Renal pelvis (tissue), 4 donors: ENCODE results near the gene DUS3L. TPM values are rescaled to one million over a fixed set of nuclear protein-coding genes. Genes with fewer than 3 reads are reported as not detected.
A peak's percentile ranks its signal among the peaks of the same experiment; 100 is the strongest.

Experiments
- DNase-seq: peaks from one replicate; pipeline ENCODE4 v3.0.0-alpha.2; 2013
- polyA plus RNA-seq, 3 donors: library from polyadenylated mRNA; unstranded; fragments of 120-200 nt; gene quantifications; one replicate each; pipeline ENCODE4 v1.2.1, GENCODE V29; 2013; ENCODE audit not compliant: insufficient read length in 3 of 3

The DUS3L gene
- polyA plus RNA-seq, 3 donors = 24.9 to 45.1 (median 32.4) TPM

DNA sequence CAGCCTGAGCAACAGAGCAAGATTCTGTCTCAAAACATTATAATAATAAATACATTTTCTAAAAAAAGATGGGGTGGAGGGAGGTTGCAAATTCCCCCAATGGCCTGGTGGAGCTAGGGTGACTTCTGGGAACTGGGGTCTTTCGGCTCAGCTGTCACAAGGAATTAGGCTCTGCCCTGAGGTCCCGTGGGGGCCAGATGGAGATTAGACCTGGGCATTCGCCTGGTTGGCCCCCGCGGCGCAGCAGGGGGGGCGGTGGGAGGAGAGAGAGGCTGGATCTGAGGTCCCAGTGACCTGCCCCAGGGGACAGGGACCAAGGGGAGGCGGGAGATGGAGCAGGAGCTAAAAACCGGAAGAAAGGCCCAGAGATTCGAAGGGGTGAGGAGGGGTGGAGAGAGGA is 33.8 kb upstream of the DUS3L start:
- no peak for DNase-seq

DNA sequence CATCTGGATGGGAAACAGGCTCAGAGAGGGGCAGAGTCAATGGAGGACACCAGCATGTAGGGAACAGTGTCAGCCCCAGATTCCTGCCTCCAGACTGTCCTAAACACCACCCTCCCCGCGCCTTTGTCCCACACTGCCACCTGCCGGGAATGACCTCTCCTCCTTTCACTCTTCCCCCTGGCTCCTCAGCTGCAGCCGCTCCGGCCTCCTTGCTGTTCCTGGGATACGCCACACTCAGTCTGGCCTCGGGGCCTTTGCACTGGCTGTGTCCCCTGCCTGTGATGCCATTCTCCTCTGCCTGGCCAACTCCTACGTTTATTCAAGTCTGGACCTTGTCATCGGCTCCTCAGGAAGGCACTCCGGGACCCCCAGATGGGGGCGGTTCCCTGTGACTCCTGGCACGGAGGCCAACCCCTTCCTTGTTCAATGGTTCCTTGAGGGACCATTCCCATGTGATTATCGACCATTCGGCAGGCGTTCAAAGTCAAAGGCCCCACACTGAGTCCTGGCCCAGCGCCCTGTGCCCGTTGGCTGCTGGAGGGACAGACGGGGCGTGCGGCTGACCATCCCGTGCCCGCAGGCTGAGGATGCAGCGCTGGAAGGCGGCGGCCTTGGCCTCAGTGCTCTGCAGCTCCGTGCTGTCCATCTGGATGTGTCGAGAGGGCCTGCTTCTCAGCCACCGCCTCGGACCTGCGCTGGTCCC is 32.8 kb upstream of the DUS3L start:
- no peak for DNase-seq

DNA sequence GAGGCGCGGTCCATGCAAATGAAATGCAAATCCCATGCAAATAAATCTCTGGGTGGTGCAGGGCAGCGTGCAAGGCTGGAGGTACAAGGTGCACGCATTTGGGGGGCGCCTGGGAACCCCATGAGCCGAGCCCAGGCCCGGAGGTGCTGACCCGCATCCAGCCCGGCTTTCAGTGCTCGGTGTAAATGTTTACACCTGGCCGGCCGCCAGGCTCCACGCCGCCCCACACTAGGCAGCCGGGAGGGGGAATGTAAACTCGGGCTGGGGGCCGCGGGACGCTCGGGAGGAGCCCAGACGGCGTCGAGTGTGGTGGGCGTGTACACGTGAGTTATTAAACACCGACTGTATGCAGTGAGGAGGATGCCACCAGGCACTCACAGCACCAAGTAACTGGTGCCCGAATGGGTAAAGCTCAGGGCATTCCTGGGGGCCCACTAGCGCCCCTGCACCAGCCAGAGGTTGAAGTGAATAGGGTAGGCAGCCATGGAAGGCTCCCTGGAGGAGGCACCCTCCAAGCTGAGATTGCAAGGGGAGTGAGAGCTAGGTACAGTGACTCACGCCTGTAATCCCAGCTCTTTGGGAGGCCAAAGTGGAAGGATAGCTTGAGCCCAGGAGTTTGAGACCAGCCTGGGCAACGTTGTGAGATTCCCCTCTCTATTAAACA is 31.4 kb upstream of the DUS3L start:
- DNase-seq = no peak

DNA sequence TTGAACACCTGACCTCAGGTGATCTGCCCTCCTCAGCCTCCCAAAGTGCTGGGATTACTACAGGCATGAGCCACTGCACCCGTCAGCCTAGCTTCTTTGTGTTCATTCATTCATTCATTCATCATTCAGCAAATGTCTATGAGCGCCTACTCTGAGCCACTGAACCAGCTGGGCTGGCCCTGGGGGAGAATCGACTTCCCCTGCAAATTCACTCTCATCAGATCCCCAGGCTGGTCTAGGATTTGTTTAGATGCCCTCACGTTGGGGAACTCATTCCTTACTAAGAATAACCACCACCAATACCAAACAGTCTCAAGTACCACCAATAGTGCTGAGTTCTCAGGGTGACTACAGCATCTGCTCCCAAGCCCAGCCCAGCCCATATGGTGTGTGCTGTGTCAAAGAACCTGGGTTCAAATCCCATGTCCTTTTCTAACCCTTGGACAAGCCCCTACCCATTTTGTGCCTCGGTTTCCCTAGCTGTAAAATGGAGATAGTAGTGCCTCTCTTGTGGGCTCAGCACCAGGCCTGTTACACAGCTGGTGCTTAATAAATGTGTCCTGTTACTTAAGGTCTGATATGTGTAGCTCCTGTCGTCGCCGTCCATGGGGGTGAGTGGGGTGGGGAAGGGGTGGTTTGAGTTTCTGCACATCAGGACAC is 30.7 kb upstream of the DUS3L start:
- no peak for DNase-seq

DNA sequence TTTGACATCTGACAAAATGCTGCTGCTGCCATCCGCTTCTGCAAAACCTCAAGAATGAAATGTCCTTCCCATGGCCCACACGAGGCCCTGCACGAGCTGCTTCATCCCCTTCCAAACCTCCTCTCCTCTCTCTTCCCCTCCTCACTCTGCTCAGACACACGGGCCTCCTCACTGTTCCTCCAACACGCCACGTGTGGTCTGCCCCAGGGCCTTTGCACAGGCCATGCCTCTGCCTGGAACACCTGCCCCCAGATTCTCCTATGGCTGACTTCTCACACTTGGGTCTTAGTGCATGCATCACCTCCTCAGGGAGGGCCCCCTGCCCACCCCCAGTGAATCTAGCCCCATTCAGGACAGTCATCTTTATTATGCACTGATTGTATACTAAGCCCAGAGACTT is 29.8 kb upstream of the DUS3L start:
- no peak for DNase-seq

DNA sequence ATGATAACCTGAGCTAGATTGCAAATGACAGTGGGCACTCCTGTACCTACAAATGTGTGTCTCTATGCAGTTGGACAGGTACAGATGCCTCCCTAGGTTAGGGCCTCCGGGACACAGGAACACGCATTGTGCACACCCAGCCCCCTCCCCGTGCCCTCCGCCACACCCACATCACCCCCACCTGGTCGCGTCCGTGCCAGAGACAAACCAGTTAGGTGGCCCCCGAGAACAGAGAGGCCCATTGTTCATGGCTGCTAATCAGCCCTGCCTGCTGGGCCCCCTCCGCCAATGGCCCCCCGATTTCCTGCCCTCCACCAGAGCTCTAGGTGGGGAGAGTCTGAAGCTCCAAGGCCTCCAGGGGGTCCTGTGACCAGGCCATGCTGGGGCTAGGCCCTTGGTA is 27.6 kb upstream of the DUS3L start:
- DNase-seq = no peak

DNA sequence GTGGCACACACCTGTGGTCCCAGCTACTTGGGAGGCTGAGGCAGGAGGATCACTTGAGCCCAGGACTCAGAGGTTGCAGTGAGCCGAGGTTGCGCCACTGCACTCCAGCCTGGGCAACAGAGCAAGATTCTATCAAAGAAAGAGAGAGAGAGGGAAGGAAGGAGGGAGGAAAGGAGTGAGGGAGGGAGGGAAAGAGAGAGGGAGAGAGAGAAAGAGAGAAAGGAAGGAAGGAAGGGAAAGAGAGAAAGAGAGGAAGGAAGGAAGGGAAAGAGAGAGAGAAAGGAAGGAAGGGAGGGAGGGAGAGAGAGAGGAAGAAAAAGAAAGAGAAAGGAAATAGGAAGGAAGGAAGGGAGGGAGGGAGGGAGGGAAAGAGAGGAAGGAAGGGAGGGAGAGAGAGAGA is 26.3 kb upstream of the DUS3L start:
- DNase-seq = no peak

DNA sequence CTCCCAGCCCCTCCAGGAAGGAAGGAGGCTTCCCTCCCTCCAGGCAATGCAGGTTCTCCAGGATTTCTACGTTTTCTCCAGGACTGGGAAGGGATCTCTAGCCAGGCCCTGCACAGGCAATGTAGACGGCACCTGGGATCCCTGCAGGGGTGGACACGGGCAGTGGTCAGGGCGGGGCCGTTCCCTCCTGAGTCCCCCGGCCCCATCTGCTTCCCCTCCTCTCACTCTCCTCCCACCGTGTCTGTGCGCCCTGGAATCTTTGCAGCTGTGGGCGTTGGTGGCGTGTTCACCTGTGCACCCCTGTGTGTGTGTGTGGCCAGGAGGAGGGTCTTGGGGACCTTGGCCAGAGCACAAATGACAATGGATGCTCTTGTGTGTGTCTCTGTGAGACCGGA is 23.9 kb upstream of the DUS3L start:
- DNase-seq = no peak

DNA sequence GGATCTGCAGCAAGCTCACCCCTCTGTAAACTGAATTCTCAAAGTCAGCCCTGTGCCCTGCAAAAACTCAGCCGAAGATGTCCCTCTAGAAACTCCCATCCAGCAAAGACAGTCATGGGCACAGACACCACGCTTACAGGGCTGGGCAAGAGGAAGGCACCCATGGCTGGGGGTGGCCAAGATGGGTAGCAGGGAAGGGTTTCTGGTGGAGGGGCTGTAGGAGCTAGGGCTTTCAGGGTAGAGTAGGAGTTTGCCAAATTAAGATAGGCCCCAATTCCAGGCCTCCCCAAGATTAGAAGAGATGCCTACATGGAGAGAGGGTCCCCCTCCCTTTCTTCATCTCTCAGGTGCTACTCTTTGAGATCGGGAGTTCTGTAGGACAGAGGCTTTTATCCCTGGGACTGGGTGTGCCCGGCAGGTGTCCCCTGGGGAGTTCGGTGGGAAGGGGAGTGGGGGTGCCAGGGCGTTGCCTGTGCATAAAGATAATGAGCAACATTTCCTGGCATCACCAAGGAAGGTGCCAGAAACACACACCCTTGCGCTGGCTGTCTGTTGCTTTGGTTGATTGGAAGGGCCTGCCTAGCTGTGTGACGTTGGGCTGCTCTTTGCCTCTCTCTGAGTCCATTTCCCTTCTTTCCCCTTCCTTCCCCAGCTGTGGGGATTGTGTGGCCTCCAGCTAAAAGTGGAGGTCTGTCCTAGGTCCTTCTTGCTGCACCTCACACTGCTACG is 23.3 kb upstream of the DUS3L start:
- DNase-seq = no peak

DNA sequence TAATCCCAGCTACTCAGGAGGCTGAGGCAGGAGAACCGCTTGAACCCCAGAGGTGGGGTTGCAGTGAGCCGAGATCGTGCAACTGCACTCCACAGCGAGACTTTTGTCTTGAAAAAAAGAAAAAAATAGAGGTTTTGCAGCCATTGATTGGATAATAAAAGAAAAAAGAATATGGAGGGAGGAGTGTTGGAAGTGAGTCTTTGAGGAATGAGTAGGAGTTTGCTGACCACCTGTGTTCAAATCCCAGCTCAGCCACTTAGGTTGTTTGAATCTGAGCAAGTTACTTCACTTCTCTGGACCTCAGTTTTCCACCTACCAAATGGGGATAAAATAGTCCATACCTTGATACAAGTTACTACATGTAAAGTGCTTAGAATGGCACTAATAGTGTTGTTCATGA is 20.2 kb upstream of the DUS3L start:
- no peak for DNase-seq

DNA sequence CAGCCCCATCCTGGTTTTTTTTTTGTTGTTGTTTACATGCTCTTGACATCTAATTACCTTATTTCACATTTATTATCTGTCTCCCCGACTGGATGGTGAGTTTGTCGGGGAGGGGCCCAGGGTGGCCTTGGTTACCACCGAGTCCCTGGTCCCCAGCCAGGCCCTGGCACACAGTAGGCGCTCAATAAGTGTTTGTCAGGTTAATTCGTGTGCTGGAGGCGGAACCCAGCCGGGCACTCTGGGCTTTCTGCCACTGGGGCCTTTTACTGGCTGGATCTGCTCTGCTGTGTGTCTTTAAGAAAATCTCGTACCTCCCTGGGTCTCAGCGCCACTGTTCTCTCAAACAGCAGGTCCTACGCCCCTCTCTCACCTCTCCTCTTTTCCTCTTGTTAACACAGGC is 18.5 kb upstream of the DUS3L start:
- DNase-seq = no peak

DNA sequence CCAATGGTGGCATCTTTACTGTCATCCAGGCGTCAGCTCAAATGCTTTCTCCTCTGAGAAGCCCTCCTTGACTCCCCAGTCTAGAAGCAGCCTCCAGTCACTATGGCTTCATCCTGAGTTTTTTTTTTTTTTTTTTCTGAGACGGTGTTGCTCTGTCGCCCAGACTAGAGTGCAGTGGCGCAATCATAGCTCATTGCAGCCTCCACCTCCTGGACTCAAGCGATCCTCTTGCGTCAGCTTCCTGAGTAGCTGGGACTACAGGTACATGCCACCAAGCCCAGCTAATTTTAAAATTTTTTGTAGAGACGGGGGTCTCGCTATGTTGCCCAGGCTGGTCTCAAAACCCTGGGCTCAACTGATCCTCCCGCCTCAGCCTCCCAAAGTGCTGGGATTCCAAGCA is 18.1 kb upstream of the DUS3L start:
- DNase-seq = no peak

DNA sequence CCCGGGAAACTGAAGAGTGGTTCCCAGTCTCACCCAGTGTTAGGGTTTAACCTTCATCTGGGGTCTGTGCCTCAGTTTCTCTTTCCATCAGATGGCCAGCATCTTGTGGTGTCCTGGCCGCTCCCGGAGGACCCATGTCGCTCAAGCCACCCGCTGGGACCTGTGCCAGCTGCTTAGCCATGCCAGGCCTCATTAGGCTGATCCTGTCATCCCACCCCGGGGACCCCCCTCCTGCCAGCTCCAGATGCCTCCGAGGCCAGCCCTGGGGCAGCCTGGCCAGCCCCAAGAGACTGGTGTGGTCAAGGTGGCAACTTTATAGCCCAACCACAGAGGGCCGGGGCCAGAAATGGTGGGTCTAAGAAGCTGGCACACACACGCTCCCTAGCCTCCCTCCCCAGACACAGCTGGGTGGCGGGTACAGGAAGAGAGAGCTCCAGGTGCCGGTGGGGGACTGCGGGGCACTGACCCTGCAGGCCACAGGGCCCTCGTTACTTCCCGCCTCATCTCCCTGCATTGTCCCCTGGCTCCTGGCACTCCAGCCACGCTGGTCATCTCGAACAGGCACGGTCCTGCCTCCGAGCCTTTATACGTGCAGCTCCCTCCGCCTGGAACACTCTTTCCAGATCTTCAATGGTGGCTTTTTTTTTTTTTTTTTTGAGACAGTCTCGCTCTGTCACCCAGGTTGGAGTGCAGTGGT is 17.3 kb upstream of the DUS3L start:
- DNase-seq = no peak

DNA sequence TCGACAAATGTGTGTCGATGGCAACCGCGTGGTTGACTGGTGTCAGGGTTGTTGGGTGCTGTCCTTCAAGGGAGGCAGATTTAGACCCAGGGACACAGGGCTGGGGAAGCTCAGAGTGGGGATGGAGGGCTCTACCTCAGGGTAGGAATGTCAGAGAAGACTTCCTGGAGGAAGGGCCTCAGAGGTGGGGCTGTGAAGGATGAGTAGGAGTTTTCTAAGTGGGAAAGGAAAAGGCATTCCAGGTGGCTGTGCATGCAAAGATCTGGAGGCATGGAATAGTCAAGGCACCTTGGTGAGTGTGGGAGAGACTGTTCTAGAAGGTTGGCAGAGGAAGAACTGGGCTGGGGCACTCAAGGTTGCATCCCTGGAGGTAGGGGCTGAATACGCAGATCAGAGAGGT is 15.9 kb upstream of the DUS3L start:
- DNase-seq = no peak

DNA sequence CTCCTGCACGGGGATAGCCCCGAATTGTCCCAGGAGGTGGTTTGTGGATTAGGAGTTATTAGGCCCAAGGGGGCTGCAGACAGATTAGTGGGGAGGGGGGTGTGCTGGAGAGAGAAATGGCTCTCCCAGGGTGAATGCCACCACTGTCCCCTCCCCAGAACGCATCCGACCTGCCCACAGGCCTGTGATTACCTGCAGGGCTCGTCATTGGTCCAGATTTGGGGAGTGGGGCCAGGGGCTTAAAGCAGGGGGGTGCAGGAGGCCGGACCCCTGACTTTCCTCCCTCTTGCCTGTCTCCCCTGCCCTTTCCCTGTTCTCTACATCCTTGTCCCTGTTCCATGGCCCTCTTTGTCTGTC is 15.1 kb upstream of the DUS3L start:
- no peak for DNase-seq

DNA sequence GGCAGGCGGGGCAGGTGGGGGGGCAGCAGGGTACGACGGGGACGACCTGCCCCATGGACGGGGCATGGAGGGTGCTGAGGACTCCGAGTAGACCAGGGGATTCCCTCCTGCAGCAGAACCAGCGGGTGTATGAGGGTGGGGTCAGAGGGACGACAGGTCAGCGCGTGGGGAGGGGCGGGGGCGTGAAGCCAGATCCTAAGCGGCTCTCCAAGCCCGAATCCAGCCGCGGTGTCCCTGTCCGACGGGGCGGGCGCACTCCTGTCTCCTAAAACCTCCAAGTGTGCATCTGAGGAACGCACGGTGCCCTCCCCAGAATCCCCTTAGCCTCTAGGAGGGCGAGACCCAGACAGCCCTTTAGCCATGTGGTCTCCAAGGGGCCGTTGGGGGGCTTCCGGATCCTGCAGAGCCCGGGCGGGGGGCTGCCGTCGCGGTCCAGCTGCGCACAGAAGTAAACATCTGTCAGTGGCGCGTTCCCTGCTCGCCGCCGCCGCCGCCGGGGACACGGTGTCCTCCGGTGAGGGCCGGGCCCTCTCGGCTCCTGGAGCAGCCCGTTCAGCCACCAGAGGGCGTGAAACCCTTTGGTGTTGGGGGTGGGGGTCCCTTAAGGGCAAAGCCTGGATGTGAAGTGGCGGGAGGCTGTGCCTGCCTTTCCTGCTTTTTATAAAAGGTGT is 14.6 kb upstream of the DUS3L start:
- DNase-seq = peak; percentile 82

DNA sequence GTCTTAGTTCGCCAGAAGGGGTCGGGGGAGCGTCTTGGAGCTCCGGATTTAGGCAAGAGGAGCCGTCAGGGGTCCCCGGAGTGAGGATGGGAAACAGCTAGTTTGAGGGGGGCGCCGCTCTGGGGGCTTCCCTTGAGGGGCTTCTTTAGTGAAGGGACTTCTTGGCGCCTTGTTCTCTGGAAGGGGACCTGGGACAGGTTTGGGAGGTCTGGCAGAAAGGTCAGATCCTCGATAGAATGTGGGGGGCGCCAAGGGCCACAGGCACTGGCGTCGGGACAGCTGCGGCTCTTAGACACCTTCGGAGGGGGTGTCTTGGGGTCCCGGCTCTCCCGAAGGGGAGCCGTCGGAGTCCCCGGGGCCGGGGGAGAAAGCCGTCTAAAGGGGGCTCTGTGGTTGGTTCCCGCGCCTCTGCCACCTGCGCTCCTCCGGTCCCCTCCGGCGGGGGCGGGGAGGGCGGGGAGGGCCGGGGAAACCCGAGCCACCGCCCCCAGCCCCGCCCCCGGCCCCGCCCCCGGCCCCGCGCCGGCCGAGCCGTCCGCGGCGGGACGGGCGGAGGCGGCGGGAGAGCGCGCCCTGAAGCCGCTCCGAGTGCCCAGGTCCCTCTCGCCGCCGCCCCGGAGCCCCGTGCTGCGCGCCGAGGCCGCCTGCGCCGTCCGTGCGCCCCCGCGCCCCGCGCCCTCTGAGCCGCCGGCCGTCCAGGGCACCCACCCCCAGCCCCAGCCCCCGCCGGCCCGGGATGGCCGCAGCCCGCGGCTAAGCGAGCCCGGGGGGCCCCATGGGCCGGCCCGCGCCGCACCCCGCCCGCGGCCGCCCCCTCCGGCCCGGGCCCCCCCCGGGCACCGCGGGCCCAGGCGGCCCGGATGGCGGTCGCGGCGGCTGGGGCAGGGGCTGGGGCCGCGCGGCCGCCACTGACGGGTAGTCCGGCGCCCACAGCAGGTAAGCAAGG is 13.8 kb upstream of the DUS3L start, which contains the start of gene NRTN:
Gene NRTN (plus strand): TSS at position 552 of the 946 bp plus-strand sequence. CDS start 19,099 bp downstream, outside the sequence.
- DNase-seq = no peak

DNA sequence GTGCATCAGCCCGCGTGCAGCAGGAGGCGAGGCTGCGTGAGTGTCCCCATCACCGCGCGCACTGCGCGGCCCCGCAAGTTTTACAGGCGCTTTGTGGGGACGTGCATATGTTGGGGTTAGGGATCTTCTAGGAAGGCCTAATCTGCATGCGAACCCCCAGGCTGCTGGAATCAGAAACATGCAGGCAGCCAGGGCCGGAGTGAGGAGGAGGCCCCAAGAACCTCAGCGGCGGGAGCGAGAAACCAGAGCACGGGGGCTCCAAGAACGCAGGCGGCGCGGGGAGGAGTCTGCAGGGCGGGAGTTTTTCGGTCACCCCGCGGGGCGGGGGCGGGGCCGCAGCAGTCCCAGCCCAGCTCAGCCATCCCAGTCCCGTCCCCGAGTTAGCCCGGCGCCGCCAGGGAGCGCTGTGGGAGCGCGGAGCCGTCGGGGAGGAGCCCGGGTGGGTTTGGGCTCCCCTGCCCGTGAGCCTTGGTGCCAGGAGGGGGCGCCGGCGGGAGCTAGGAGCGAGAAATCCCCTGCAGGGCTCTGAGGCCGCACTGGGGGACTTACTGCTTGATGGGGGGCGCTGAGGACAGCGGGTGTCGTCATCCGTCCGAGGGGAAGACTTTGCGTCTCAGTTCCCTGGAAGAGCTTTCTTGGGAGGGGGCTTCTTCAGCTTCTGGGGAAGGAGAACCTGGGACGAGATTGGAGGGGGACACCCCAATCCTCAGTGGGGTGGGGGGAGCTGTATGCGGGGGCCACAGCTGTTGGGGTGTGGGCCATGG is 13.0 kb upstream of the DUS3L start:
- peak; percentile 93 for DNase-seq

DNA sequence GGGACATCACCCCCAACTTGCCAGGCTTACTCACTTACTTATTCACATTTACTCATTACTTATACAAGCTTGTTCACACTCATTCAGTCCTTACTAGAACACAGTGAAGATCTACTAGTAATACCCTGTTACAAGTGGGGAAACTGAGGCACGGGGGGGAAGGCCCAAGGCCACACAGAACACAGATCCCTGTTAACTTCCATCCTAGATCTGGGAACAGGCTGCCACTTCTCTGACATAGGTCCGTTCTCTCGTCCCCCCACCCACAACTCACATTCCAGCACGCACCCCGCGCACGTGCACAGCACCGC is 12.4 kb upstream of the DUS3L start:
- no peak for DNase-seq
